GM21529 (cell line): ENCODE results near the gene ADSL.

Experiments
- ATAC-seq: cut with Tn5 transposase; IDR thresholded peaks from one replicate; pipeline ENCODE4 v1.9.1; 2021; ENCODE audit not compliant: unreplicated experiment

The ADSL gene

GRCh38 chr22:40403141-40403540 is 56.8 kb downstream of the ADSL start:
- no peak for ATAC-seq

- ATAC-seq = no peak
These were observed 57.4 kb downstream of the ADSL start for GRCh38 chr22:40403651-40404050.

- ATAC-seq = no peak
These were observed 58.2 kb downstream of the ADSL start for GRCh38 chr22:40404251-40405177.

GRCh38 chr22:40405178-40406062 is 59.1 kb downstream of the ADSL start:
- ATAC-seq = no peak

GRCh38 chr22:40406063-40406890 is 60.0 kb downstream of the ADSL start:
- ATAC-seq = no peak

- ATAC-seq = no peak
These were observed 60.9 kb downstream of the ADSL start for GRCh38 chr22:40407021-40407761.

GRCh38 chr22:40407831-40408717 is 61.8 kb downstream of the ADSL start:
- no peak for ATAC-seq

GRCh38 chr22:40408718-40409612 is 62.7 kb downstream of the ADSL start:
- ATAC-seq = no peak

- ATAC-seq = no peak
These were observed 63.4 kb downstream of the ADSL start for GRCh38 chr22:40409613-40410113.

- ATAC-seq = no peak
These were observed 64.0 kb downstream of the ADSL start for GRCh38 chr22:40410272-40410671.

GRCh38 chr22:40410731-40411505 is 64.6 kb downstream of the ADSL start:
- ATAC-seq = no peak

GRCh38 chr22:40411506-40411861 is 65.2 kb downstream of the ADSL start:
- ATAC-seq = no peak

- ATAC-seq = no peak
These were observed 66.1 kb downstream of the ADSL start for GRCh38 chr22:40412441-40412840.

GRCh38 chr22:40413873-40414272 is 67.6 kb downstream of the ADSL start:
- no peak for ATAC-seq

GRCh38 chr22:40414311-40414710 is 68.0 kb downstream of the ADSL start:
- ATAC-seq = no peak

GRCh38 chr22:40414838-40415505 is 68.7 kb downstream of the ADSL start:
- ATAC-seq = no peak
